Skeletal muscle satellite cell (primary cell): Measurements from ENCODE around the gene ASIC4.
A peak's percentile ranks its signal among the peaks of the same experiment; 100 is the strongest.

Source experiments
- H3K27me3 ChIP-seq: 2 replicates; pipeline ENCODE4 v1.7.0; 2013; ENCODE audit warnings: low read length; ENCODE audit not compliant: control insufficient read depth, insufficient read depth
- H3K36me3 ChIP-seq: 2 replicates; pipeline ENCODE4 v1.7.0; 2013; ENCODE audit warnings: mild to moderate bottlenecking, control low read depth, low read length; ENCODE audit not compliant: insufficient read depth
- H3K4me1 ChIP-seq: 2 replicates; pipeline ENCODE4 v1.7.0; 2013; ENCODE audit warnings: low read length; ENCODE audit not compliant: control insufficient read depth, insufficient read depth
- H3K4me2 ChIP-seq: 2 replicates; pipeline ENCODE4 v1.7.0; 2013; ENCODE audit warnings: mild to moderate bottlenecking, low read length
- H3K4me3 ChIP-seq: 2 replicates; pipeline ENCODE4 v1.7.0; 2013; ENCODE audit warnings: low read length
- H3K9ac ChIP-seq: 2 replicates; pipeline ENCODE4 v1.7.0; 2013; ENCODE audit warnings: mild to moderate bottlenecking, low read depth, low read length, moderate library complexity
- H3K9me3 ChIP-seq: replicated peaks from 2 replicates; pipeline ENCODE4 v1.7.0; 2013; ENCODE audit warnings: mild to moderate bottlenecking, control low read depth, low read length

Gene ASIC4

DNA sequence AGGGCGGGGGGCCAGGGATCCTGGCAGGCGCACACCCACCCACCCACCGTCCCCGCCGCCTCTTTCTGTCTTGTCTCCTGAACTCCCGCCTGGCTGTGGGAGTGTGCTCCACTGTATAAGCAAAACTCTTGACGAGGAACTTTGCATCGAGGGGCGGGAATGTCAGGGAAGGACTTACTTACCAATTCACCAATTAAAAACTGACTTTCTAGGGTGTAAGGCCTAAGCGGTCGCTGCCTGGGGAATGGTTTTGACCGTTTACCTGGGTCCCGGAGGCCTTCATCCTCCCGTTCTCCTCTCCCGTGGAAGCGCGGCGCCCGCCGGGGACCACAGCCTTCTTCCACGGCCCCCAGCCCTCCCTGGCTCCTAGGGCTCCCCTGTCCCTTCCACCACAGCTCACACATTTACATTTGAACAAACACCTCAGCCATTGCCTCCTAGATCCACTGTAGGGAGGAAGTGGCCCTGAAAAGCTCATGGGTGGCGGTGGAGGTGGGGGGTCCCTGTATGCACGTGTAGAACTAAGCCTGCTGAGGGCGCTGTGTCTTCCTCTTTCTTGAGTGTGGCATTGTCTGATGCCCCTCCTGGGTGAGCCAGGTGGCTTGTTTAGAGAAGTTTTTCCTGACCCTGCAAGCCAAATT lies 8.9 kb downstream of the ASIC4 start:
- Histone ChIP-seq H3K36me3 (no peaks in the 10 kb centered on the region), H3K4me3 (no peak overlapping the region), H3K9me3 (no peaks in the 10 kb centered on the region), H3K4me1 (peaks cover 19% of the 10 kb centered on the region), H3K4me2 (no peak overlapping the region), H3K9ac (no peak overlapping the region), H3K27me3 (peaks cover 41% of the 10 kb centered on the region)

GRCh38 chr2:219524817-219525216 lies 10.5 kb downstream of the ASIC4 start:
- no peak overlapping the region for H3K4me3 ChIP-seq
- peaks cover 19% of the 10 kb centered on the region for H3K4me1 ChIP-seq
- H3K9me3 ChIP-seq: no peaks in the 10 kb centered on the region
- no peaks in the 10 kb centered on the region for H3K36me3 ChIP-seq
- H3K9ac ChIP-seq: no peak overlapping the region
- no peak overlapping the region for H3K4me2 ChIP-seq
- H3K27me3 ChIP-seq: peaks cover 55% of the 10 kb centered on the region

- Histone ChIP-seq H3K9ac (no peak overlapping the region), H3K4me1 (peaks cover 19% of the 10 kb centered on the region), H3K27me3 (peaks cover 55% of the 10 kb centered on the region)
These were observed 11.4 kb downstream of the ASIC4 start for GRCh38 chr2:219525533-219526232.

GRCh38 chr2:219526320-219527075 lies 12.2 kb downstream of the ASIC4 start:
- Histone ChIP-seq H3K9ac (no peak overlapping the region), H3K9me3 (no peaks in the 10 kb centered on the region), H3K4me3 (no peak overlapping the region), H3K4me2 (no peak overlapping the region), H3K27me3 (peaks cover 57% of the 10 kb centered on the region), H3K36me3 (no peaks in the 10 kb centered on the region), H3K4me1 (peaks cover 12% of the 10 kb centered on the region)

More at GRCh38 chr2:219525533-219526232, 11.4 kb downstream of the ASIC4 start:
- Histone ChIP-seq H3K36me3 (no peaks in the 10 kb centered on the region), H3K9me3 (no peaks in the 10 kb centered on the region), H3K4me2 (no peak overlapping the region), H3K4me3 (no peak overlapping the region)

DNA sequence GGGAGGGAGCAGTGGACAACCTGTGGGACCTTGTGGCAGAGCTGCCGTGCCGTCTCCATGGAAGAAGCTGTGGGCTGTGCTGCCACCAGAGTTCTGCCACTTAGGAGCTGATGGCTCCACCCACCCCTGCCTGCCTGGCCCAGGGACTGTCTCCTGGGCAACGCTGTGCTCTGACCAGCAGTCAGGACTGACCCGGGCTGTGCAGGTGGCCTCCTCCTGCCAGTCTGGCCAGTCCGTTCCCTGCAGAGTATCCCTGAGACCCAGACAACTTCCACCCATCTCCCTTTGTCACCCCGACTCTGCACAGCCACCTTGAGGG lies 12.8 kb downstream of the ASIC4 start:
- H3K9ac ChIP-seq: no peak overlapping the region
- no peak overlapping the region for H3K4me3 ChIP-seq
- peaks cover 59% of the 10 kb centered on the region for H3K27me3 ChIP-seq
- no peak overlapping the region for H3K4me2 ChIP-seq
- no peaks in the 10 kb centered on the region for H3K36me3 ChIP-seq
- peaks cover 6% of the 10 kb centered on the region for H3K4me1 ChIP-seq
- no peaks in the 10 kb centered on the region for H3K9me3 ChIP-seq

GRCh38 chr2:219527472-219527871 lies 13.2 kb downstream of the ASIC4 start:
- Histone ChIP-seq H3K4me3 (no peak overlapping the region), H3K4me2 (no peak overlapping the region), H3K27me3 (peaks cover 59% of the 10 kb centered on the region), H3K9me3 (no peaks in the 10 kb centered on the region), H3K9ac (no peak overlapping the region), H3K4me1 (peaks cover 3% of the 10 kb centered on the region), H3K36me3 (no peaks in the 10 kb centered on the region)

DNA sequence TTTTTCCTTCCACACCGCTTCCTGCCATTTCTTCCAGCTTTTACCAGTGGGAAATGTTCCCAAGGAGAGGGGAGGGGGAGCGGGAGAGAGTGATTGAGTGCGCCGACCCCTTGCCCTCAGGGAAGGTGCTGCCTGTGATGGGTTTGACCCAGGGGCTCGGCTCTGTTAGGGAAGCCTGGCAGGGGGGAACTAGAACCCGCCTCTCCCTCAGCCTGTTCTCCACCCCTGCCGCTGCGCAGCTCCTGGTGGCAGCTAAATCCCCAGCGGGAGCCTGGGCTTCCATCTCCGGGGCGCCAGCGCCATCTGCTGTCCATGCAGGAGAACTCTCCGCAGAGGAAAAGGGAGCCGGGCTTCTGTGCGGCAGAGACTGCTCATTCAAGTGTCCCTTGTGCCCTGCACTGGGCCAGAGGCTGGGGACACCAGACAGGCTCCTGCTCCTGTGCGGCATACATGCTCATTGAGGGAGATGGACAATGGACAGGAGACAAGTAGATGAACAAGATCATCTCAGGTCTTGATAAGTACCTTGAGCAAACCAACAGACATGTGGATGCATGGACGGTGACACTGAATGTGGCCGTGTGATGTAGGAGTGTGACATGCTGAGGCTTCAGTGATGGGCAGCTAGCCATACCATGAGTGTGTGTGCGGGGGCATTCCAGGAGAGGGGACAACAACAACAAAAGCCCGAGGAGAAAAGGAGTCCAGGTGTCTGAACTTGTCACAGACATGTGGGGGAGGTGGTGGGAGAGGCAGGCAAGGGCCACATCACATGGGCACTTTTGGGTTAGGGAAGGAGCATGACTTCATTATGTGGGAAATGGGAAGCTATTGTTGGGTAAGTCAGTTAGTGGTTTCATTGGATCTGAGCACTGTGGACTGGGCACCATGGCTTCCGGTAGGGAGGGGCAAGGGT lies 16.0 kb downstream of the ASIC4 start:
- Histone ChIP-seq H3K27me3 (peaks cover 43% of the 10 kb centered on the region), H3K4me2 (peak overlapping the region; percentile 70), H3K9ac (no peak overlapping the region), H3K4me1 (no peaks in the 10 kb centered on the region), H3K4me3 (peak overlapping the region; percentile 42), H3K36me3 (no peaks in the 10 kb centered on the region), H3K9me3 (no peaks in the 10 kb centered on the region)

DNA sequence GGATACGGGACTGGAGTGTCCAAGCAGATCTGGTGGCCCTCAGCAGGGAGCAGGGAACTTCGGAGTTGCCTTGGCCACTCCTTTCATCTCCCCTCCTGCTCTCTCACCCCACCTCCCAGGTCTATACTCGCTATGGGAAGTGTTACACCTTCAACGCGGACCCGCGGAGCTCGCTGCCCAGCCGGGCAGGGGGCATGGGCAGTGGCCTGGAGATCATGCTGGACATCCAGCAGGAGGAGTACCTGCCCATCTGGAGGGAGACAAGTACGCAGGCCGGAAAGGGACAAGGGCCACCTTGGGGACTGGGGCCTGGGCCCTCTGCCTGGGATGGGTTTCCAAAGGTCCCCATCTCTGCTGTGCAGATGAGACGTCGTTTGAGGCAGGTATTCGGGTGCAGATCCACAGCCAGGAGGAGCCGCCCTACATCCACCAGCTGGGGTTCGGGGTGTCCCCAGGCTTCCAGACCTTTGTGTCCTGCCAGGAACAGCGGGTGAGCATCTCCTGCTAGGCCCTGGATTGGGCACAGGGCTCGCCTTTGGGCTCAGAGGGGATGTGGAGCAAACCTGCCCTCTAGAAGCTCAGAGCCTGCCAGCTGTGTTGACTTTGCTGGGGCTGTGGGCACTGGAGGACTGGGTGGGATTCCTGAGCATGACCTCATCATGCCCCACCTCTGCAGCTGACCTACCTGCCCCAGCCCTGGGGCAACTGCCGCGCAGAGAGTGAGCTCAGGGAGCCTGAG lies 17.5 kb downstream of the ASIC4 start:
- peaks cover 32% of the 10 kb centered on the region for H3K27me3 ChIP-seq
- no peaks in the 10 kb centered on the region for H3K4me1 ChIP-seq
- no peak overlapping the region for H3K4me3 ChIP-seq
- H3K36me3 ChIP-seq: no peaks in the 10 kb centered on the region
- no peaks in the 10 kb centered on the region for H3K9me3 ChIP-seq
- H3K9ac ChIP-seq: no peak overlapping the region
- H3K4me2 ChIP-seq: no peak overlapping the region

DNA sequence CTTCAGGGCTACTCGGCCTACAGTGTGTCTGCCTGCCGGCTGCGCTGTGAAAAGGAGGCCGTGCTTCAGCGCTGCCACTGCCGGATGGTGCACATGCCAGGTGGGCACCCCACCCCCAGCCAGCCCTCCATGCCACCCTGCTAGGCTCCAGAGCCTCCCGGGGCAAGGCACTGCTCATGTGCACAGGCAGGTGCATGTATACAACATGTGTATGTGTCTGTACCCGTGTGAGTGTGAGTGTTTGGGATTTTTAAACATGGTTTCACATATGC lies 18.0 kb downstream of the ASIC4 start:
- Histone ChIP-seq H3K9ac (no peak overlapping the region), H3K4me3 (no peak overlapping the region), H3K4me2 (no peak overlapping the region), H3K4me1 (no peaks in the 10 kb centered on the region), H3K27me3 (peaks cover 26% of the 10 kb centered on the region), H3K9me3 (no peaks in the 10 kb centered on the region), H3K36me3 (no peaks in the 10 kb centered on the region)

DNA sequence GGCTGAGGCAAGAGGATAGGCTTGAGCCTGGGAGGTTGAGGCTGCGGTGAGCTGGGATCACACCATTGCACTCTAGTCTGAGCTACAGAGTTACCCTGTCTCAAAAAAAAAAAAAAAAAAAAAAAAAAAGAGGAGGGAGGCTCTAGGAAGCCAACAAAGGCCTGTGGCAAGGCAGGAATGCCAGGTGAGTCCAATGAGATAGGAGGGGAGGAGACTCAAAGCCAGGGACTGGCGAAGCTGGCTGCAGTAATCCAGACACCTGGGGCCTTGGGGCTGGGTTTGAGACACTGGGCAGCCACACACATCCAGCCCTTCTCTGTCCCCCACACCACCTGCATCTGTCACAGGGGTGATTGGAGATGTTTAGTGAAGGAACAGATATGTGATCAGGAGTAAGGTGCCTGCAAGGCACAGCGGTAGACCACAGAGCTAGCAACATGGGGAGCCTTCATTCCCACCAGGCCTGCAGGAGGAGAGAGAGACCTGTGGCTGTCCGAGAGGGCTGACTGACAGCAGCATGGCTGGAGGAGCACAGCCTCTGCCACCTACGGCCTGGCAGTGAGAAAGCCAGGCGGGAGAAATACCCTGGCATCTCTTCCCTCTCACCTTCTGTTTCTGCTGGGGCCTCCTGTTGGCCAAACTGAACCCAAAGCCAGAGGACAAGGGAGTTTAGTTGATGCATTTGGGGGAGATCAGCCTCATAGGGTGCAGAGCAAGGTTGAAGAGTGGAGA lies 19.8 kb downstream of the ASIC4 start:
- Histone ChIP-seq H3K27me3 (peaks cover 11% of the 10 kb centered on the region), H3K36me3 (no peaks in the 10 kb centered on the region), H3K9me3 (no peaks in the 10 kb centered on the region), H3K9ac (no peak overlapping the region), H3K4me1 (no peaks in the 10 kb centered on the region), H3K4me3 (no peak overlapping the region), H3K4me2 (no peak overlapping the region)
